HG02938 (cell line): ENCODE measurements around the gene SUV39H2.
"Not testable (repeated sequence)": the region's sequence is repeated elsewhere in the genome, so short reads cannot be mapped to it uniquely, and the experiment has no call there.

Source experiments
- ATAC-seq: cut with Tn5 transposase; IDR thresholded peaks from one replicate; pipeline ENCODE4 v1.9.1; 2021; ENCODE audit warnings: mild to moderate bottlenecking, moderate library complexity; ENCODE audit not compliant: unreplicated experiment

SUV39H2 gene

DNA sequence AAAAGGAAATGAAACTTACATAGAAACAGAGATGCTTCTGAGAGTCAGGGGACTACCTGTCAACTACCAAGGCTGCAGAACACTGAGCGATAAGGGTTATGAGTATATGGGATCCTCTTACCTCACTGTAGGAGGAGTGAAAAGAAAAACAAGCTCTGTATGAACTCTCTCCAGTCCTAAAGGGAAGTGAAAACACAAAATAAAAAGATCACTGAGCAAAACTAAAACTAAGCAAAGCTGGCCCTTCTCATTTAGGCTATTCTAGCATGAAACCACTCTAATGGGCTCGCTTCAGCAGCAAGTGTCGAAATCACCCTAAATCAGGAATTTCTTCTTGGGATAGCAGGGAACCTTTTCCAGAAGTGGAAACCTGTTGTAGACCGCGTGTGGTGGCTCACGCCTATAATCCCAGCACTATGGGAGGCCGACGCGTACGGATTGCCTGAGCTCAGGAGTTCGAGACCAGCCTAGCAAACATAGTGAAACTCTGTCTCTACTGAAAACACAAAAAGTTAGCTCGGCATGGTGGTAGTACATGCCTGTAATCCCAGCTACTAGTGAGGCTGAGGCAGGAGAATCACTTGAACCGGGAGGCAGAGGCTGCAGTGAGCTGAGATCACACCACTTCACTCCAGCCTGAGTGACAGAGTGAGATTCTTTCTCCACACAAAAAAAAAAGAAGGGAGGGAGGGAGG is 48.2 kb downstream of the SUV39H2 start:
- peak; percentile 99 for ATAC-seq

GRCh38 chr10:14930610-14931009 is 51.9 kb downstream of the SUV39H2 start:
- ATAC-seq: no peak

- ATAC-seq: no peak
Measured at GRCh38 chr10:14936584-14936983, 57.9 kb downstream of the SUV39H2 start.

DNA sequence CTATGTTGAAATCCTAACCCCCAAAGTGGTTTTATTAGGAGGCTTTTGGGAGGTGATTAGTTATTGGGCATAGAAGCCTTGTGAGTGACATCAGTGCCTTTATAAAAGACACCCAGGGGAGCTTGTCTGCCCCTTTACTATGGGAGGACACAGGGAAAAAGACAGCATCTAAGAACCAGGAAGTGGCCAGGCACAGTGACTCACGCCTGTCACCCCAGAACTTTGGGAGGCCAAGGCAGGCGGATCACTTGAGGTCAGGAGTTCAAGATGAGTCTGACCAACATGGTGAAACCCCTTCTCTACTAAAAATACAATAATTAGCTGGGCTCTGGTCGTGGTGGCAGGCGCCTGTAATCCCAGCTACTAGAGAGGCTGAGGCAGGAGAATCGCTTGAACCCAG is 60.3 kb downstream of the SUV39H2 start:
- ATAC-seq: not testable (repeated sequence)

- peak; percentile 91 for ATAC-seq
Measured at GRCh38 chr10:14942147-14942949, 63.7 kb downstream of the SUV39H2 start.

DNA sequence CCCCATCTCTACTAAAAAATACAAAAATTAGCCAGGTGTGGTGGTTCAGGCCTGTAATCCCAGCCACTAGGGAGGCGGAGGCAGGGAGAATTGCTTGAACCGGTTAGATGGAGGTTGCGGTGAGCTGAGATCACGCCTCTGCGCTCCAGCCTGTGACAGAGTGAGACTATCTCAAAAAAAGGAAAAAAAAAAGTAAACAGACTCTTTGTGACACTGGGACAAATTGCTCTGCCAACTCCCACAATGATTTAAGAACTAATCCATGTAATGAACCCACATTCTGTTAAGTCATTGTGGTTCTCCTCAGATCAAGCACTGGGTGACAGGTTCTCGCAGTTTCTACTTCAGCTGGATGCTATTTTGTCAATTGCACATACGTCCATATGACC is 64.3 kb downstream of the SUV39H2 start:
- ATAC-seq: not testable (repeated sequence)

DNA sequence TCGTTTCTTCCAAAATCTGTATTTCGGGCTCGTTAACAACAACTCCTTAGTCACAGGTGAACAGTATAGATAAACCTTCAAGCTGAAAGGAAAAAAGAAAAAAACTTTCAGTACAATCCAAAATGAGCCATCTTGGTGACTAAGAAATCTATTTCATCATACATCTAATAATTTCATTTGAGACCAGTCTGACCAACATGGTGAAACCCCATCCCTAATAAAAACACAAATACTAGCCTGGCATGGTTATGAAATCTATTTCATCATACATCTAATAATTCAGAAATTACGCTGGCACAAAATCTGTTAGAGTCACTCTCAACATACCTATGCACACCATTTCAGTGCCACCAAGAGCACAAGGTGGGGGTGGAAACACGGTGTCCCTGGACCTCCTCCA is 66.4 kb downstream of the SUV39H2 start:
- no peak for ATAC-seq

- no peak for ATAC-seq
Measured at GRCh38 chr10:14947268-14947667, 68.6 kb downstream of the SUV39H2 start.

- no peak for ATAC-seq
Measured at GRCh38 chr10:14949291-14949690, 70.6 kb downstream of the SUV39H2 start.

DNA sequence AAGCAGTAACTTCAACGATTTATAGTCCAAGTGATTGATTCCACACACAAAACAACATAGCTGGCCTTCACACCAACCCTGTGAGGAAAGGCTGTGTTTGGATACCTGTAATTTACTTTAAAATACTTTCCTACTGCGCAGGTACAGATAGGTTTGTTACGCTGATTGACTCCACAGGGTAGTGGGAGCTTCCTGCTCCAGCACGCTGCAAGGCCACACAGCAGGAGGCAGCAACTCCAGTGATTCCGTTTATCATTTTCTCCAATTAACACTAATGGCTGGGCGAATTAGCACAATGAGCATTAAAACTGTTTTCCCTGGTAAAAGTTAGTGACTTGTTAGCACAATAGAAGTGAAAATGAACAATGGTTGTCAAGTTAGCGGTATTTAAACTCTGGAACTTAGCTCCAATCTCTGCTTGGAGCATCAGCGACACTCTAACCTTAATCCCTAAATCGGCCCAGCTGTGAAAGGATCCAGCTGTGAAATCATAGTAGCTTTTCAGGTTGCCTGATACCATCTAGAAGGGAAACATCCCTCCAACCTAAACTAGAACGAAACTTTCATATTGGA is 74.3 kb downstream of the SUV39H2 start:
- ATAC-seq: no peak

DNA sequence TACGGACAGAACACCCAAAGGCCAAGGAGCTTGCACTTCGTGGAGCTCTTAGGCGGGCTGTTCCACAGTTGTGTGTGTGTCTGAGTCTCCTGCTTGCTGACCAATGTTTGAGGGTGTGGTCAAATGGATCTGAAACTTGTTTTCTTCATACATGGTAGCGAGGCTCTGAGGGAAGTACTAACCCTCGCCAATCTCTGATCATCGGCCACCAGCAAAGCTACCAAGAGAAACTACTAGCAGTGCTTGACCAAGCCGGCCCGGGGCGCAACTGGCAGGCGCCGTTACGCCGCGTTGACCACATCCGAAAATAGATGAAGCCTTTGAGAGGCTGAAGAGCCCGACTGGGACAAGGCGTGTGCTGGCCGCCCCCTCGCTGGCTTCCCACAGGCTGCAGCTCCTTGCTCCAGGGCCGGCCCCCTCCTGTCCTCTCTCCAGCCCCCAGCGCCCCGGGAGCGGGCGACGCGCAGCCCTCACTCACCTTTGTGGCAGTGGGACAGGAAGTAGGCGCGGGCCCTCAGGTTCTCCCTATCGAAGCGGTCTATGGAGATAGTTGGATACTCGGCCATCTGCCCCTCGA is 74.8 kb downstream of the SUV39H2 start:
- peak; percentile 44 for ATAC-seq
